Measurements from ENCODE around the gene LDLRAD3. TPM values are rescaled to one million over a fixed set of nuclear protein-coding genes. Genes with fewer than 3 reads are reported as not detected.
A peak's percentile ranks its signal among the peaks of the same experiment; 100 is the strongest.

Gene LDLRAD3
- polyA plus RNA-seq, 1 donor (not counting 4 experiments of a cell fraction or from before 2014, with no cell fraction given) = 13.1 TPM

DNA sequence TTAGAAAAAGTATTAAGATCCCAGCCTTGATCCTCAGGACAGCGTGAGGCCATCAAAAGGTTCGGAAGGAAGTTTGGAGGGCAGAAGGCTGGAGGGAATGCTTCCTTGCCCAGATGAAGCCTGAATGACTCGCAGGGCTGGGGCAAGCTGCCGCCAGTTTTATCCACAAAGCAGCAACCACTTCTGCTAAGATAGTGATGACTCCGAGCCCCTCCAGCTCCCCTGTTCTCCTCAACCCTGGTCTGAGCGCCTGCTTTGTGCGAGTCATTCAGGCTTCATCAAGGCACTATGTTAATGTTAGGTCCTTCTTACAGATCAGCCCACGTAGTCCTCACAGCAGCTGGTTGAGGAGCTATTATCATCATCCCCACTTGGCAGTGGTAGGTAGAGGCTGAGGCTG, 186.5 kb downstream of the LDLRAD3 start:
- Histone ChIP-seq H3K36me3 (ENCODE audit: control insufficient read depth in 2 of 2, extremely low read depth in 1 of 2, insufficient read depth in 2 of 2, low read length in 2 of 2) (no peaks in the 10 kb centered on the region), H3K27me3 (ENCODE audit: control insufficient read depth, extremely low read depth, insufficient read depth, low read length) (no peaks in the 10 kb centered on the region), H3K27ac (ENCODE audit: control insufficient read depth, insufficient read depth, low read length) (peak overlapping the region; percentile 37), H3K9me1 (ENCODE audit: control insufficient read depth, extremely low read depth, insufficient read depth, low read length) (no peaks in the 10 kb centered on the region), H4K20me1 (ENCODE audit: control insufficient read depth, extremely low read depth, insufficient read depth, low read length) (no peaks in the 10 kb centered on the region), H3K9ac (ENCODE audit: control insufficient read depth, extremely low read depth, insufficient read depth, low read length) (peak overlapping the region; percentile 23), H3K4me1 (ENCODE audit: control insufficient read depth, extremely low read depth, insufficient read depth, low read length) (peaks cover 19% of the 10 kb centered on the region), H3K4me3 (ENCODE audit: control insufficient read depth in 2 of 3, extremely low read depth in 1 of 3, insufficient read depth in 2 of 3, low read depth in 1 of 3, low read length in 3 of 3) (no peak overlapping the region), H2AFZ (ENCODE audit: control insufficient read depth, low read length) (no peak overlapping the region), H3K4me2 (ENCODE audit: control insufficient read depth, extremely low read depth, insufficient read depth, low read depth, low read length) (peak overlapping the region; percentile 55), H3K9me3 (ENCODE audit: control insufficient read depth, low read depth, low read length) (no peaks in the 10 kb centered on the region), H3K79me2 (ENCODE audit: control insufficient read depth, insufficient read depth, low read length) (no peaks in the 10 kb centered on the region)
- TF ChIP-seq CTCF (optimal IDR thresholded peaks at IDR 0.05 in 1 of 3, IDR thresholded peaks at IDR 0.05 in 1 of 3, conservative IDR thresholded peaks at IDR 0.05 in 1 of 3; ENCODE audit: extremely low read depth in 1 of 3, insufficient read depth in 2 of 3, low read length in 3 of 3) = no peak
- TF ChIP-seq EZH2 (IDR thresholded peaks at IDR 0.05; ENCODE audit: low read length) = no peak
- no peak for DNase-seq (ENCODE audit: low read depth, low spot score)
- dilution Hi-C loops (cut with MboI; ENCODE audit: extremely low pct_ligation_motif_present, low sequenced_read_pairs) = no loop called here
- FAIRE-seq = peak; percentile 62

DNA sequence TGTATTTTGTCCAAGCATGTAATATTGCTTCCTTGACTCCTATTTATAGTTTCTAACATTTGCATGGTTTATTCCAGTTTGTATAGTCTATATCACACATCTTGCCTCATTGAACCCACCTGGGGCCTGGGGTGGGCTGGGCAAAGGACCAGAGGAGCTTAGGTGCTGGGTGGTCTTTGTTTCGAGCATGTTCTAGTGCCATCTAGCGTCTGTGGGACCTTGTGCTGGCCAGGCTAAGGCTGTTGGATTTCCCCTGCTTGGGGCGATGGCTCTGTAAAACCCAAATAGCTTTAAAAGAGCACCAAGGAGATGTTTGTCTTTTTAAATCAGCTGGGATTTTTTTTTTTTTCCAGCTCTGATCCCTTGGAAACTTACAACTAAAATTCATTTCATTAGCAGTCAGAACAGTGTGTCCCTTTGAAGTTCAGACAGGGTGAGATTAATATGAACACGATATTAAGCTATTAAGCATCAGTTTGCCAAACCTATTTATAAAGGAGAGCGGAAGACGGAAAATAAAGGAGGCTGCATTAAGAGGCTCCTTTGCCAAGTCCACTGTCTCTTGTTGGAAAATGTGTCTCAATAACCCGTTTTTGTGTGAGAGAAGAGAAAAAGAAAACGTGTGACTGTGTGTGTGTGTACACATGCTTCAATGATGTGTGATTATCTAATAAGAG, 188.0 kb downstream of the LDLRAD3 start:
- Histone ChIP-seq H4K20me1 (ENCODE audit: control insufficient read depth, extremely low read depth, insufficient read depth, low read length) (no peaks in the 10 kb centered on the region), H3K4me3 (ENCODE audit: control insufficient read depth in 2 of 3, extremely low read depth in 1 of 3, insufficient read depth in 2 of 3, low read depth in 1 of 3, low read length in 3 of 3) (no peak overlapping the region), H3K9me1 (ENCODE audit: control insufficient read depth, extremely low read depth, insufficient read depth, low read length) (no peaks in the 10 kb centered on the region), H3K4me2 (ENCODE audit: control insufficient read depth, extremely low read depth, insufficient read depth, low read depth, low read length) (no peak overlapping the region), H2AFZ (ENCODE audit: control insufficient read depth, low read length) (no peak overlapping the region), H3K4me1 (ENCODE audit: control insufficient read depth, extremely low read depth, insufficient read depth, low read length) (peaks cover 19% of the 10 kb centered on the region), H3K36me3 (ENCODE audit: control insufficient read depth in 2 of 2, extremely low read depth in 1 of 2, insufficient read depth in 2 of 2, low read length in 2 of 2) (no peaks in the 10 kb centered on the region), H3K27me3 (ENCODE audit: control insufficient read depth, extremely low read depth, insufficient read depth, low read length) (no peaks in the 10 kb centered on the region), H3K9me3 (ENCODE audit: control insufficient read depth, low read depth, low read length) (no peaks in the 10 kb centered on the region), H3K9ac (ENCODE audit: control insufficient read depth, extremely low read depth, insufficient read depth, low read length) (no peak overlapping the region), H3K27ac (ENCODE audit: control insufficient read depth, insufficient read depth, low read length) (no peak overlapping the region), H3K79me2 (ENCODE audit: control insufficient read depth, insufficient read depth, low read length) (no peaks in the 10 kb centered on the region)
- FAIRE-seq (peak; percentile 86), DNase-seq (ENCODE audit: low read depth, low spot score) (no peak)
- TF ChIP-seq EZH2 (IDR thresholded peaks at IDR 0.05; ENCODE audit: low read length) (no peak), CTCF (optimal IDR thresholded peaks at IDR 0.05 in 1 of 3, IDR thresholded peaks at IDR 0.05 in 1 of 3, conservative IDR thresholded peaks at IDR 0.05 in 1 of 3; ENCODE audit: extremely low read depth in 1 of 3, insufficient read depth in 2 of 3, low read length in 3 of 3) (peak; percentile 71 to 84 (median 72))
- dilution Hi-C loops (cut with MboI; ENCODE audit: extremely low pct_ligation_motif_present, low sequenced_read_pairs) = no loop called here

Data from keratinocyte (primary cell).